GM18526 (cell line): ENCODE measurements around the gene TMUB1.

Experiments used
- POLR2A ChIP-seq: IDR thresholded peaks from 3 replicates; pipeline ENCODE4 v1.6.1; 2011; ENCODE audit not compliant: insufficient read length; ENCODE audit errors: extremely low read depth

Gene TMUB1, protein sequence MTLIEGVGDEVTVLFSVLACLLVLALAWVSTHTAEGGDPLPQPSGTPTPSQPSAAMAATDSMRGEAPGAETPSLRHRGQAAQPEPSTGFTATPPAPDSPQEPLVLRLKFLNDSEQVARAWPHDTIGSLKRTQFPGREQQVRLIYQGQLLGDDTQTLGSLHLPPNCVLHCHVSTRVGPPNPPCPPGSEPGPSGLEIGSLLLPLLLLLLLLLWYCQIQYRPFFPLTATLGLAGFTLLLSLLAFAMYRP

DNA sequence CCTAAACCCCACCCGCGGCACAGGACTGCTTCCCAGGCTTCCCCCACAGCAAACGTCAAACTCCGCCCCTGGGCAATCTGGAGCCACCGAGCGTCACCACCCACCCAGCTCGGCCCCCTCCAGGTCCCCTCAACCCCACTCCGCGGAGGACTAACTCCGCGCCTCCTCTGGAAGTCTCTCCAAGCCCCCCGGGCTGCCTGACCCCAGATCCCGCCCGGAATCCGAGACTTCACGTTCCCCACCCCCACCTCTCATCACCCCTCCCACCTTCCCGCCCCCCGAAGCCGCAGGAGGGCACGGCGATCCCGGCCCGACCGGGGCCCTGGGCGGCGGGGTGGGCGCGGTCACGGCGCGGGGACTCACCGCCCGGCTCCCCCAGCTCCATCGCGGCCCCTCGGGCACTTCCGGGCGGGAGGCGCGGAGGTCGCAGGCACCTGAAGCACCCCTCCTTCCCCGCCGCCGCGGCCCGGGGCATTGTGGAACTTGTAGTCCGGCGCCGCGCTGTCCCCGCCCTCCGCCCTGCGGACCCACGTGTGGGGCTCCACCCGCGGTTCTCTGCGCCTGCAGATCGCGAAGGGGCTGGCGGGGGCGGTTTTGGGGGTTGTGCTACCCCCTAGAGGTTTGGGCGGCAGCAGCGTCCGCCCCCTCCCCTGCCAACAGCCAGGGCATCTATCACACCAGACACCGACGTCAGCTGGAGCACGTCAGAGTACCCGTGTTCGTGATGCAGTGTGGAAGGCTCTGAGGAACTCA lies at the start of gene TMUB1:
Gene TMUB1, minus strand, starts transcription at position 423 of the 753 bp plus-strand sequence. CDS start 930 bp downstream, outside the sequence.
- TF ChIP-seq POLR2A = peak; percentile 57

DNA sequence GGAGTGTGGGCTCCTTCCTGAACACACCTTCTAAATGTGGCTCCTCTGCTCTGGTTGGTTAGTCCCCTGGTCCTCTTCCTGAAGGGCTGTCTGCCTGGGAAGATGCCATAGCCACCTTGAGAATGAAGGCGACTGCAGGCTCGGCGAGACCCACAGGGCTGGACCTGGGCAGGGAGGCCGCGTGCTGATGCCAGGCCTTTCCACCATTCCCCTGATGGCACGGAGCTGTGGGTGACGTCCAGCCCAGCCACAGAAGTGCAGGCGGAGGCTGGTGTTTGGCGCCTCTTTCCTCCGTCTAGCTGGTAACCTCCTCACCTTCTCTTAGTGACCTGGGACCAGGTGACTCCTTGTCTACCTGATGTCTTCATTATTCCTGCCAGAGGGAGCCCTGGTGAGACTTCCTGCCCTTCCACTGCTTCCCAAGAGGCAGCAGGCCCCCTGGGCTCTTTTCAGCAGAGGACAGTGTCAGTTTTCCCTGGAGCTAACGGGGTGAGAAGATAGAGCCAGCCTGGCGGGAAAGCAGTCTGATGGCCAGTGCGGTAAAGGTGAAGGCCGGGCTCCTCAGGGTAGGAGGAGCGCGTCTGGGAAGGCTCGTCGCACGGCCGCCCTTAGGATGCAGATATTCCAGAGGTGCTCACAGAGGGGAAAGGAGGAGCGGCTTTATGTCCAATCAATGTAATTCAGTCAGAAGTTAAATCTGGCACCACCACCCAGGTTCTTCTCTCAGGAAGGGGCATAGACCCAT lies 49.3 kb upstream of the TMUB1 start:
- no peak for TF ChIP-seq POLR2A

DNA sequence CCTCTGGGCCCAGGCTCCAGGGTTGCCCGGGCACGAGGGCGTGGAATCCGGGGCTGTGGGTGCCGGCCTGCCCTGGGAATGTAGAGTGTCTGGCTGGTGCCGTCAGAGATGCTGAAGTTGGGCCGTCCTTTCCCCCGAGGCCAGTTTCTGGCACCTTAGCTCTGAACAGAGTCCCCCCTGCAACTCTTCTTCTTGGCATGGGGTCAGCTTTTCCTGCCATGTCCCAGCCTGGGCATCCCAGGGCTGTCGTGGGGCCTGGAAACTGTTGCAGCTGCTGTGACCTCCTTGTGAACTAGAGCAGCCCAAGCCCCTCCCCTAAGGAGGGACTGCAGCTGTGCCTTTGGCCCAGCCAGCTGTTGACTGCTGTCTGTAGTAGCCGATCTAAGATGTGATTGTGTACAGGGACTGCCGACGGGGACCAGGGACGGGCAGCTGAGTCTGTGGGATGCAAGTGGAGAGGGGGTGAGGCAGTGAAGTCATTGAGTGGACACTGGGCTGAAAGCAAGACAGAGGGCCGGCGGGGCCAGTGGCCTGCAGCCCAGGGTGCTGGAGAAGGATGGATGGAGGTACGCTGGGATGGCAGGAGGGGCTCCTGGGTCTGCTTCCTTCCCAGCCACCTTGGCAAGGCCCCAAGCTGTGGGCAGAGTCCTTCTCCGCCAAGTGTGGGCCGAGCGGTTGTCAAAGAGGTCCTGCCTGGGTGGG lies 48.5 kb upstream of the TMUB1 start:
- TF ChIP-seq POLR2A = no peak

DNA sequence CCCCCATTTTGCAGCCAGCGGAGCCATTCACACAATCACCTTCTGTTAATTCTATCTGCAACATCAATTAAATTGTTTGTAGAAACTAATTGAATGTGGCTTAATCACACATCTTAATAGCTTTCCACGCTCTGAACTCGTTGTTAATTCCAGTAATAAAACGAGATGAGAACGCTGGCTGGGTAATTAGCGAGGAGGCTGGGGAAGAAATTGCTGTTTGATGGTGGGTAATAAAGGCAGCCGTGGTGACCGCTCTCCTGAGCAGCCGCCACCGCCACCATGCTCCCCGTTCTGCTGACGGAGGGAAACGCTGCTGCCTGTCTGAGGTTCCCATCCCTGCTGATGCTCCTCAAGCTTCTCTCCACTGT lies 47.9 kb upstream of the TMUB1 start:
- no peak for TF ChIP-seq POLR2A

DNA sequence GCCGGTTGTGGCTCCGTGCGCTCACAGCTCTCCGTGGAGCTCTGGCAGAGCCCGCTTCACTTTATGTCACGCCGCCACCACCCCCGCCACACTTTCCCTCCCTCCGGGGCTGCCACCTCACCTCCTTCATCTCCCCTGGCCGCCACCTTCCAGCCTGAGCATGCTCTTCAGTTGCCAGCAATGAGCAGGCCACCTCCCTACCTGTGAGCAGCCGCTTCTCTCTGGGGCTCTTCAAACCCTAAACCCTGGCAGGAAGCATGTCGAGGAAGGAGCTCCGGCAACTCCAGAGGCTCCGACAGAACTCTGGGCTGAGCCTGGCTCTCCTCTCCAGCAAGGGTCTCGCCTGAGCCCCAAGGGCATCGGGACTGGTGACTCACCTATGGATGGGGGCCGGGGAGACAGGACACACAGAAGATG lies 47.5 kb upstream of the TMUB1 start:
- no peak for TF ChIP-seq POLR2A

DNA sequence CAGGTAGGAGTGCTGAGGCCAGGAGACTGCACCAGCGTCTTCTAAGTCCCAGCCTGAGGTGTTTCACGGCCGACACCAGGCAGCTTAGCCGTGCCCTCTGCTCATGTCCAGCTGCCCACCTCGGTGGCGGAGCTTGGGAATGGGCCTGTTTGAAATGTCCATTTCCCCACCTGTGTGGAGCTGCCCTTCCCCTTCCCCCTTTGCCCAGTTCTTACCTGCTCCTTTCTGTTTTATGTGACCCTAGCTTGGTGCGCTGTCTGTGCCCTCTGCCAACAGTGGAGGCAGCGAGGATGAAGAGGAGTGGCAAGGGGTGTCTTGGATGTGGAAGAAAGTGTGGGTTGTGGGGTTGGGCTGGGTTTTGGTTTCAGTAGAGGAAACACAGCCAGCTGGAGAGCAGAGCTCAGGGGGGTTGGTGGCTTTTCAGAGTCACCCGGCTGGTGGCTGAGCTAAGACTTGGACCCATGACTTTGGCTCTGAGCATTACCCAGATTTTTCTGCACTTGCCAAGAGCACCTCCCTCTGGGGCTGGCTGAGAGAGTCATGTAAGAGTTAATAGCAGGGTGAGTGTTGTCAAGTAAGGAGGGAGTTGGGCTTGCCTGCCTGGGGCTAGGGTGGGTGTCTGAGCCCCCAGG lies 46.8 kb upstream of the TMUB1 start:
- TF ChIP-seq POLR2A = no peak

DNA sequence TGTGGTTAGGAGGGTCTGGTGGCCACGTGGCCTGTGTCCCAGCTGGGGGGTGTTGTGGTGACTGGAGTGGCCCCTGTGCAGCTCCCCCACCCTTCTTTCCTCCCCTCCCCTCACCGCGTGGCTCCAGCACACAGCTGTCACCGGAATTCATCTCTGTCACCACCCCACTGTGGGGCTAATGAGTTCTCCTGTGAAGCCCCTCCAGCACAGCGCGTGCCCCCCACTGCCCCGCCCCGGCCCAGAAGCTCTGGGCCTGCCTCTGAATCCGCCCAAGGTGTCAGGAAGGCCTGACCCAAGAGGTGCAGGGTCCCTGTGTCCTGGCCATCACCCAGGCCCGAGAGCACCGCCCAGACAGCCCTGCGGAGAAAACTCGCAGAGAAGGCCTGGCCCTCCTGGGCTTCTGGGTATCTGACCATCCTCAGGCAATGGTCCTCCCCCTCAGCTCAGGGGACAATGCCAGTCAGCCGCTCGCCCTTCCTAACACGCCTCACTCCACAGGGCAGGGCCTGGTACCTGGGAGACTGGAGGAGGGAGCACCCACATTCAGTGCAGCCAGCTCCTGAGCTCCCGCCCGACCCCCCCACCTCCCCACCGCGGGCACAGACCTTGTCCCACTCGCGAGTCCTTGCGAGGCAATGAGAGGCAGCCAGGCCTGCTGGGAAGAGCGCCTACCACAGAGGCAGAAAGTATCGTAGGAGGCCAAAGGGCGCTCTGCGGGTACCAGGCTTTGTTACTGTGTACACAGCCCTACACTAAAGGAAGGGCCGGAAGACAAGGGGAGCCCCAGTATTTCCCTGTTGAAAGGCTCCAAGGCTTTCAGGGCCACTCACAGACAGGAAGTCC lies 46.0 kb upstream of the TMUB1 start:
- no peak for TF ChIP-seq POLR2A

DNA sequence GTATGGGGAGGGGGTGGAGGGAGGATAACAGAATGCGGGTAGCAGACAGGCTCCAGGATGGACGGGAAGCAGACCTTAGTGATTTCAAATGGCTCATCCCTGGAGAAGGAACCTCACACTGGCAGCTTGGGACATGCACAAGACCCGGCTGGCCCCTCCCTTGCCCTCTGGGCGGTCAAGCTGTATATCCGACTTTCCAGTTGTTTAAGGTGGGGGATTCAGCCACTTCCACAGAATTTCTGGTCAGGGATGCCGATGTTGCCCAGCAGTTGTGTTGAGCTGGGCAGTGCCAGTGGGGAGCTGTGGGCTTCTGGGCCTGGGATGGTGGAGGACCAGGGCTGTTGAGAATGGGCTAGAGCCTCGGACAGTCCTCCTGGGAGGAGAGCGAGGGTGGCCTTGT lies 45.4 kb upstream of the TMUB1 start:
- no peak for TF ChIP-seq POLR2A

DNA sequence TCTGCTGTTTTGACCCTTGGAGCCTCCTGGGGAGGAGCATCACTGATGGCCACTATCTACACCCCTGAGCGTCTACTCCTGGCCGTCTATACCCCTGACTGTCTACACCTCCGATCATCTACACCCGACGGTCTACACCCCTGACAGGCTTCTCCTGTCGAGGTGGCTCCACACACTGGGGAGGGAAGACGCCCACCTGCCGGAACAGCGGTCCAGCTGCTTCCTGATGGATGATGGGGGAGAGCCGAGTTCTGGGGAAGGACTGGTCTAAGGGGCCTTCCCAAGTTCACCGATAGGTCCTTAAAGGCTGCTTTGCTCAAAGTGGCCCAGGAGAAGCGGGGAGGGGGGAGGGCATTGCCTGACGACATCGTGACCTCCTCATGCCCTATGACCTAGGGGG lies 44.9 kb upstream of the TMUB1 start:
- TF ChIP-seq POLR2A = no peak

DNA sequence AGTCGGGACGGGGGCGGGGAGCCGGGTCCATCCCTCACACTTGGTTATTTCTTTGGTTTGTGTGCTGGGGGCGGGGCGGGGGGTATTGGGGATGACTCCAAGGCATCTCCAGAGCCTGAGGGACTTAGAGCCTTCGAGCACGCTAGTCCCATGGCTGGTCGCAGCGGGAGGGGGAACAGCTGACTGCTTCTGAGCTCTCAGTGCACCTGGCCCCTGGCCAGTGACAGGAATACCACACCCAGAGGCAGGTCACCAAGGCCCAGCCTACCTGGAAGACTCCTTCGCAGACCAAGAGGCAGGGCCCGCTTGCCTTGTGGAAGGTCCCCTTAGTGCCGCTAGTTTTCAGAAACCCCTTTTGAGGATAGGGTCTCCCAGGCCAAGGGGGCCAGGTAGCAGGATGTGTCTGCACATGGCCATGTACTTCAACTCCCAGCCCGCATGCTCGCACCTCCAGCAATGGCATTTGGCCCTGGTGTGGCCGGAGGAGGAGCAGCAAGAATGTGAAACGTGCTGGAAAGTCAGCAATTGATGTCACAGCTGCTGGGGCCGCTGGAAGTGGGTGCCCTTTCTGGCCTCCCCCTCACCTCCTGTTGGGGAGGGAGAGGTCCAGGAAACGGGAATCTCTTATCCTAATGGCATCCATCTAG lies 43.3 kb upstream of the TMUB1 start:
- no peak for TF ChIP-seq POLR2A

DNA sequence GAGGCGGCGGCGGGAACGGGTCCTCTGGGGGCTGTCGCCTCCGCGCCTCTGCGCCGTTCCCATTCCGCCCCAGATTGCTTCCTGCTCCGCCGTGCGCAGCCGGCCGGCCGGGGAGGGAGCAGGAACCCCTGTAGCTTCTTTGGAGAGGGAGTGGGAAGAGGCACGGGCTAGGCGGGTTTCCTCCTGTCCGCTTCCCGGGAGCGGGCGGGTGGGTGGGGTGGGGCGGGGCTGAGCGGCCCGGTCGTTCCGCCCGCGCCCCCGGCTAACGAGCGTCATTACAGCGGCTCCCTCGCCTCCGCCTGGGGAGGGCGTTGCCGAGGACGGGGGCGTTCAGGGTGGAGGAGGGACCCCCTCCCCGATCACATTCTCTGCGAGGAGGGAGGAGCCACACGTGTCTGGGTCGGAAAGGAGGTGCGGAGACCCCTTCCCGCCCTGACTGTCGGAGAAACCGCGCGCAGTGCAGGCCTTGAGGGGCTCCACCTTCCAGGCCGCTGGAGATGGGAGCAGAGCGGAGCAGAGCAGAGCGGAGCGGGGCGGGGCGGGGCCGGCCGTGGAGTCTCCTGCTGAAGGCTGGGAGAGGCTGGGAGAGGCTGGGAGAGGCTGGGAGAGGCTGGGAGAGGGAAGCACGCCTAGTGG lies 42.7 kb upstream of the TMUB1 start:
- no peak for TF ChIP-seq POLR2A

DNA sequence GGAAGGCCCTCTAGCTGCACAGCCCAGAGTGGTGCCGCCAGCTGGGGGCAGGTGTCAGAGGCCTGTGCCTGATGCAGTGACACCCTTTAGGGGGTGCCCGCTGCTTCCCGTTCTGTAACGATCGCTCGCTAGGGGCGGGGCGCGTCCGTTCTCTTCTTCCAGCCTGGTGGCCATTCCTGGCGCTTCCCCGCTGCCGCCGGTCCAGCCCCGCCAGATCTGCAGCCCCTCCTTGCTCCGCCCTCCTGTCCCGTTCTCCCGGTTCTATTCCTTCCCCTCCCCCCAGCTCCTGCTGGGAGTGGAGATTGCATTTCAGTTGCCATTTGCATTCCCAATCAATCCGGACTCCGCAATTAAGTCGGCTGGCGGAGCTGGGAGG lies 42.2 kb upstream of the TMUB1 start:
- no peak for TF ChIP-seq POLR2A

DNA sequence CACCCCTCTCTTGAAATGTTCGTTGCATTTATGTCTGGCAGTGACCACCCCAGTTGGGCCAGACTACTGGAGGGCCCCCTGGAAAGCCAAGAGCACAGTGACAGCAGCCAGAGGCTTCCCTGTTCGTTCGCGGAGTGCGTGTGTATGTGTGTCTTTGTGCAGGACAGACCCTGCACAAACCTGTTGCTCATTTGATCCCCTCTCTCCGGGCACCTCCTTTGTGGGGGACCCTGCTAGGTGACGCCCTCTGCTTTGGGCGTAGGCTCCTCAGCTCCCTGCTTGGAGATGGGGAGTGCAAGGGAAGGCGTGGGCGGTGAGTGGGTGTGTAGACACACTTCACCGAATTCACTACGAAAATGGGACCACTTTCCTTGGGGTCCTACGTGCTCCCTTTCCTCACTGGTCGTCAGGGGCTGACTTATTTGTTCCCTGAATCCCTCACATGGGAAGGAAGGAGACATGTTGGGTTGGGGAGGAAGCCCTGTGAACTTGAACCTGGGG lies 41.7 kb upstream of the TMUB1 start:
- TF ChIP-seq POLR2A = no peak
